Neural crest cell (in vitro differentiated cells): ENCODE results near the gene EXOC7. TPM values are rescaled to one million over a fixed set of nuclear protein-coding genes. Genes with fewer than 3 reads are reported as not detected.

Experiments
- DNase-seq: peaks from one replicate; pipeline ENCODE4 v3.0.0; 2021; ENCODE audit warnings: low read depth, mixed read lengths, low spot score
- H3K27ac Mint-ChIP-seq: one replicate; pipeline ENCODE4 v1.8.0; 2021; ENCODE audit warnings: mild to moderate bottlenecking, mixed read lengths; ENCODE audit not compliant: unreplicated experiment
- H3K27me3 Mint-ChIP-seq: 2 replicates; pipeline ENCODE4 v1.8.0; 2021; ENCODE audit warnings: low read depth, mild to moderate bottlenecking, mixed read lengths
- H3K36me3 Mint-ChIP-seq: 2 replicates; pipeline ENCODE4 v1.8.0; 2021; ENCODE audit warnings: low read depth, mild to moderate bottlenecking, mixed read lengths
- H3K4me1 Mint-ChIP-seq: 2 replicates; pipeline ENCODE4 v1.8.0; 2021; ENCODE audit warnings: mixed read lengths
- H3K4me3 Mint-ChIP-seq: one replicate; pipeline ENCODE4 v1.8.0; 2021; ENCODE audit warnings: mild to moderate bottlenecking, mixed read lengths
- H3K9me3 Mint-ChIP-seq: 2 replicates; pipeline ENCODE4 v1.8.0; 2021; ENCODE audit warnings: mixed read lengths
- total RNA-seq: library from RNA; stranded (reverse); gene quantifications from 2 replicates; pipeline ENCODE4 v1.2.1, GENCODE V29; 2021
- TF ChIP-seq, protein P1 (sequence below): fragments of 200-600 bp; sonication (generic); conservative IDR thresholded peaks from 2 replicates; pipeline ENCODE4 v1.5.0; 2021; ENCODE audit warnings: antibody characterized with exemption, mild to moderate bottlenecking

The EXOC7 gene
- total RNA-seq, 1 donor from 2014 or later = 195 TPM

DNA sequence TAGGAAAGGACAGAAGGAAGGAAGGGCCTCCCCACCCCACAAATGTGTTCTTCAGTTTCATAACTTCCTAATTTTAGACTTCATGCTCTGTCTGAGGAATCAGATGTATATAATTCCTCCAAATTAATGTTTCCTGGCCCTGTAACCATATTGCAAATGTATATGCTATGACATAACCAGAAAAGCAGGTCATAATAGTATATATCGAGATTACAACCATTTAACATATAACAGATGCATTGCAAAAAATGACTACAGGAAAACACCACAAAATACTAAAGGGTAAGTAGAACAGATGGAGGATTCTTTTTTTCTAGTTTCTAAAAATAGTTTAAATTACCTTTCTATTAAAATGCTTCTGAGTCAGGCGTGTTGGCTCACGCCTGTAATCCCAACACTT lies 3.1 kb upstream of the EXOC7 start:
- DNase-seq = no peak
- H3K4me3 Mint-ChIP-seq = no peak overlapping the region
- H3K9me3 Mint-ChIP-seq = no peaks in the 10 kb centered on the region
- H3K4me1 Mint-ChIP-seq = peaks cover 16% of the 10 kb centered on the region
- no peaks in the 10 kb centered on the region for H3K27me3 Mint-ChIP-seq
- TF ChIP-seq, protein P1, sequence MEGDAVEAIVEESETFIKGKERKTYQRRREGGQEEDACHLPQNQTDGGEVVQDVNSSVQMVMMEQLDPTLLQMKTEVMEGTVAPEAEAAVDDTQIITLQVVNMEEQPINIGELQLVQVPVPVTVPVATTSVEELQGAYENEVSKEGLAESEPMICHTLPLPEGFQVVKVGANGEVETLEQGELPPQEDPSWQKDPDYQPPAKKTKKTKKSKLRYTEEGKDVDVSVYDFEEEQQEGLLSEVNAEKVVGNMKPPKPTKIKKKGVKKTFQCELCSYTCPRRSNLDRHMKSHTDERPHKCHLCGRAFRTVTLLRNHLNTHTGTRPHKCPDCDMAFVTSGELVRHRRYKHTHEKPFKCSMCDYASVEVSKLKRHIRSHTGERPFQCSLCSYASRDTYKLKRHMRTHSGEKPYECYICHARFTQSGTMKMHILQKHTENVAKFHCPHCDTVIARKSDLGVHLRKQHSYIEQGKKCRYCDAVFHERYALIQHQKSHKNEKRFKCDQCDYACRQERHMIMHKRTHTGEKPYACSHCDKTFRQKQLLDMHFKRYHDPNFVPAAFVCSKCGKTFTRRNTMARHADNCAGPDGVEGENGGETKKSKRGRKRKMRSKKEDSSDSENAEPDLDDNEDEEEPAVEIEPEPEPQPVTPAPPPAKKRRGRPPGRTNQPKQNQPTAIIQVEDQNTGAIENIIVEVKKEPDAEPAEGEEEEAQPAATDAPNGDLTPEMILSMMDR = no peak
- no peaks in the 10 kb centered on the region for H3K36me3 Mint-ChIP-seq
- H3K27ac Mint-ChIP-seq = no peak overlapping the region

GRCh38 chr17:76104896-76105231 lies 1.3 kb upstream of the EXOC7 start:
- Mint-ChIP-seq H3K27me3 (no peaks in the 10 kb centered on the region), H3K4me3 (peak overlapping the region; percentile 70), H3K9me3 (no peaks in the 10 kb centered on the region), H3K36me3 (peaks cover 7% of the 10 kb centered on the region), H3K27ac (no peak overlapping the region), H3K4me1 (peaks cover 17% of the 10 kb centered on the region)
- DNase-seq = no peak
- TF ChIP-seq, protein P1 = no peak

GRCh38 chr17:76104140-76104895 lies 731 bp upstream of the EXOC7 start:
- TF ChIP-seq, protein P1 = no peak
- Mint-ChIP-seq H3K27ac (no peak overlapping the region), H3K36me3 (peaks cover 8% of the 10 kb centered on the region), H3K4me3 (peak overlapping the region; percentile 98), H3K4me1 (peaks cover 17% of the 10 kb centered on the region), H3K27me3 (no peaks in the 10 kb centered on the region), H3K9me3 (no peaks in the 10 kb centered on the region)
- DNase-seq = no peak

- Mint-ChIP-seq H3K27me3 (no peaks in the 10 kb centered on the region), H3K9me3 (no peaks in the 10 kb centered on the region), H3K36me3 (peaks cover 8% of the 10 kb centered on the region), H3K27ac (peak overlapping the region; percentile 98), H3K4me1 (peaks cover 17% of the 10 kb centered on the region), H3K4me3 (peak overlapping the region; percentile 98)
- no peak for DNase-seq
- TF ChIP-seq, protein P1 = no peak
These were observed 678 bp downstream of the EXOC7 start for GRCh38 chr17:76102944-76103273.

- Mint-ChIP-seq H3K27ac (no peak overlapping the region), H3K36me3 (peaks cover 15% of the 10 kb centered on the region), H3K4me1 (peaks cover 8% of the 10 kb centered on the region), H3K9me3 (no peaks in the 10 kb centered on the region), H3K4me3 (no peak overlapping the region), H3K27me3 (no peaks in the 10 kb centered on the region)
- no peak for DNase-seq
- TF ChIP-seq, protein P1 = no peak
These were observed 5.8 kb downstream of the EXOC7 start for GRCh38 chr17:76097716-76098295.
